ENCODE measurements around the gene MT3.

The MT3 gene

DNA sequence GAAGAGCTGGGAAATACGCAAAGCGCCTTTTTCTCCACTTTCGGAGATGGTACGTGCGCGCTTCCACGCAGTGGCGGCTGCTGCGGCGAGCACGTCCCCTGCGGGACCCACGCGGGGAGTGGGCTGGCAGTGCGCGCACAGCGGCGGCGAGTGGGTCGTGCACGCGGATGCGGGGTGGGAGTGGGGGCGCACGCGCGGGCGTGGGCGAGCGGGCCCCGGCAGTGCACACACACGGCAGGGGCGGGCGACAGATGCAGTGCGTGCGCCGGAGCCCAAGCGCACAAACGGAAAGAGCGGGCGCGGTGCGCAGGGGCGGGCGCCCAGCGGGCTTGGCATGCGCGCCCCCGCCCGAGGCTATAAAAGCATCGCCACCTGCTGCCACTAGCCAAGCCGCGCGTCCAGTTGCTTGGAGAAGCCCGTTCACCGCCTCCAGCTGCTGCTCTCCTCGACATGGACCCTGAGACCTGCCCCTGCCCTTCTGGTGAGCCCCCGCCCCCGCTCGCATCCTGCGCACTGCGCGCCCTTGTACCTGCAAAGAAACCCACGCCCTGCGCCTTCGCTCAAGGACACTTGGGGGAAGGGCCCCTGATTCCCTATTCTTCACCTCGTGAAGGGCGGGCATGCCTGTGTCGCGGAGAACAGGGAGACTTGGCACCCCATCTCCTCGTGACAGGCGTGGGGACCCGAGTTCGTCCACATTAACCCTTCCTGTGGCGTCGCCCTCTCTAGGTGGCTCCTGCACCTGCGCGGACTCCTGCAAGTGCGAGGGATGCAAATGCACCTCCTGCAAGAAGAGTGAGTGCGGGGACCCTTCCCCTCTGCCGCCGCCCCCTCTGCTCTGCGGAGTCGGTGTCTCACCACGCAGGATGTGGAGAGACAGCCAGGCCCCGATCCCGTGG lies at the start of gene MT3:
Gene MT3, plus strand, starts transcription at position 388 of the 899 bp plus-strand sequence. Its CDS starts 63 bp downstream, at position 451.
- no peak for DNase-seq

DNA sequence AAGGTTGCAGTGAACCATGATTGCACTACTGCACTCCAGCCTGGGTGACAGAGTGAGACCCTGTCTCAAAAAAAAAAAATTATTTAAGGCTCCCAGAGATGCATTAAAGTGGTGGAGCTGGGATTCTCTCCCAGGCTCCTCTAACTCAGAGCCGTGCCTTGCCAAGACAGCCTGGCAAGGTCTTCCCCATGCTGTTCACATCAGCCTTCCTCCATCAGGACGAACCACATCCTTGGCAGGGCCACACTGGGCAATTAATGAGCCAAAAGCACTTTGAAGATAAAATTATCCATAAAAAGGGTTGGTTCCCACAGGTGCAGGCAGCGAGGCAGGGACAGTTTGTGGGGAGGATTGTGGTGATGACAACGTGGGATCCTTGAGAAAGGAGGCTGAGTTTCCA lies 49.7 kb upstream of the MT3 start:
- DNase-seq, result no peak

DNA sequence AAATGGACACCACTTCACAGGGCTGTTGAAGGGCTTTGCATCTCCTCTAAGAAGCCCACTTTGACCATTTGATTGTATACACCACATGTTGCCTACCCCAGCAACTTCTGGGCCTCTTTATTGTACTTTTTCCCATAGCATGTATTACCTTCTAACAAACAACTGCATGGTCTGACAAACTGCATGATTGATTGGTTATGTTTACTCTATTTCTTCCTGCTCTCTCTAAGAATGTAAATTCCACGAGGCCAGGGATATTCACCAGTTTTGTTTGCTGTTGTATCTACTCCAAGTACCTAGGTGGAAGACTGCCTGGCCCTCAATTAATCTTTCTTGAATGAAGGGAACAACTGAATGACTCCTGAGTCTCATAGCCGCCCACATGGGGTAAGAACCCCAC lies 47.3 kb upstream of the MT3 start:
- no peak for DNase-seq

DNA sequence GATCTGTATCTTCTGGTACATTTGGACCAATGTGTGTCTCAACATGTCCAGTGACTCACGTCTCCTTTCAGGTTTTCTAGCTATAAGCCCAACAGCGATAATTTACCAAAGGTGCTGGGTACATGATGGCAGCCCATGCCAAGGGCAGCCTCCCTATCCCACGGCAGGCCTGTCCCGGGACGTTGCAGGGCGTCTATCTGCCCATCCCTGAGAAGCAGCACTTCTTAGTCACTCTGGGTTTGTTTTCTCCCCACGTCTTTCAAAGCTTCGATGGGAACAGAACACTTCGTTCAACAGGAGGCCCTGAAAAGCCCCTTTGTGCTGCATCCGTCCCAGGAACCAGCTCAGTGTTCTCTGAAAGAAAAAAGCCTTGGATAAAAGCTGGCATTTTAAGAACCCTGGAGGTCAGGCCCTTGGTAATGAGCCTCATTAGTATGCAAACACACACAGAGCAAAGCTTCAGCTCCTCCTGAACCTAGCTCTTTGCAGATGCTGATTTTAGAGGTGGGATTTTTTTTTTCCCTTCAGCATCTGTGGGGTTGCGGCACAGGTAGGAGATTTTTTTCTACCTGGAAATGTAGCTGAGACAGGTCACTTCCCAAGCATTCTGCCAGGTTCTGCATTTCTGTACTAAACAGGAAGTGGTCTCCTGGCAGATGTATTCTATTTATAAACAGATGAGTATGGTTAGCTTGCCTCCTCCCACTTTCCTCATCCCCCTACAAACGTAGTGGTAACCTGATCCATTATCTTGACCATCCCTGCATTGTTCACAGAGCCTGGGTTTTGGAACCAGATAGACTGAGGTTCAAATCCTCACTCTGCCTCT lies 42.0 kb upstream of the MT3 start:
- DNase-seq, result peak; percentile 3

DNA sequence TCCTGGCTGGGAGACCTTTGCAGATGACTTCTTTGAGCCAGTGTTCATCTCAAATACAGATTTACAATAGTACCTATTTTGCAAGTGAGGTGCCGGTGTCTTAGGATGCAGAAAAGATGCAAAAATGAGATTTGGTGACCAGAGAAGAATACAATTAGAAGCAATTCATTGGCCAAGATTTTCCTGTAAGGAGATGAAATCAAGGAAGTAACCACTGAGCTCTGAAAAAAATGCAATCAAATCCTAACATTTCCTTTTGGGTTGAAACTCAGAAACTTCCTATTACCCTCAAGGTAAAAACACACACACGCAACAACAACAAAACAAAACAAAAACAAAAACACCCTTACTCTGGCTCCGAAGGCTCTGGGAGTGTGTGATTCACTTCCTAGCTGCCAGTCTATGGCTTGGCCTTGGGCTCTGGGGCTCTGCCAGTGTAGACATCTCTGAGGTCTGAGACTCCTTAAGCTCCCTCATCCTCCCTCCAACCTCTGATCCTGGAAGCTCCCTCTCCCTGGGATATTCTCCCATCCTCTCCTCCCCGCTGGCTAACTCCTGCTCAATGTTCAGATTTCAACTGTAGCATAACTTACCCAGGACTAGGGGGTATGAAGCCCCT lies 41.3 kb upstream of the MT3 start:
- no peak for DNase-seq

DNA sequence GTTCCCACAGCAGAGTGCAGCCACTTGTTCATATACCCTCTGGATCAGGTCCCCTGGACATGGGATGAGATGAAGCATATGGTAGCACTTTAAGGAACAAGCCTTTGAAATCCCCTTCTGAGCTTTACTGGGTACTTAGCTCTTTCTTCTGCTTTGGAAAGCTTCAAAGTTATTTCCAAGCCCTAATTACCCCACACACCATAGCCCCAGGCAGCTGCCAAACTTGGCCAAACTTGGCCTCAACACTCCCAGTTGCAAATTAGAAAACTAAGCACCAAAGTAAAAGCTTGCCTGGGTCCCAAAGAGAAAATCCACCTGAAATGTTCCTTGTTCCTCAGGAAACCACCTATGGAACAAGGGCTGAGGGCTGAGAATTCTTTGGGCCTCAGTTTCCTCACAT lies 40.2 kb upstream of the MT3 start:
- DNase-seq, result no peak

DNA sequence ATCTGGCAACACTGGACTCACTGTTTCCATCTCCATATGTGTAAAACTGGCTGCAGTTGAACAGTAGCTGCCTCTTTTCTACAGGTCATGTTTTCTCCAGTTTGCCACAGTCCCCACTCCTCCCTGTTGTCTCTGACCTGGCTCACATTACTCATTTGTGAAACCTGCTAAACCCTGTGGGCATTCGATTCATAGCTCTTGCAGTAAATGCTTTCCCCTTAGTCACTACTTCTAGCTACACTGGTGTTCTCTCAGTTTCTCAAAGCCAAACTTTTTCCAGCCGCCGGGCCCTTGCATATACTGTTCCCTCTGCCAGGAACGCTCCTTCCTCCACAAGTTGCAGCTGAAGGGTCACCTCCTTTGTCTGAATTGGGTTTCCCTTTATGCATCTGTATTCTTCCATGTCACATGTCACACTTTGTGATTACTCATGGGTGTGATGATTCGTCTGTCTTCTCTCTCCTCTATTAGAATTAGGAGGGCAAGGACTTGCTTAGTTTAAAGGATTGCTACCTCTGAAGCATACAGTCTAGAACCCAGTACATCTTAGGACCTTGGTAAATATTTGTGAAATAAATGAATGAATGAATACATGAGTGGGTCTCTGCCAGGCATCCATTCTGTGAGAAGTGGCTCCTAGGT lies 39.5 kb upstream of the MT3 start:
- no peak for DNase-seq

DNA sequence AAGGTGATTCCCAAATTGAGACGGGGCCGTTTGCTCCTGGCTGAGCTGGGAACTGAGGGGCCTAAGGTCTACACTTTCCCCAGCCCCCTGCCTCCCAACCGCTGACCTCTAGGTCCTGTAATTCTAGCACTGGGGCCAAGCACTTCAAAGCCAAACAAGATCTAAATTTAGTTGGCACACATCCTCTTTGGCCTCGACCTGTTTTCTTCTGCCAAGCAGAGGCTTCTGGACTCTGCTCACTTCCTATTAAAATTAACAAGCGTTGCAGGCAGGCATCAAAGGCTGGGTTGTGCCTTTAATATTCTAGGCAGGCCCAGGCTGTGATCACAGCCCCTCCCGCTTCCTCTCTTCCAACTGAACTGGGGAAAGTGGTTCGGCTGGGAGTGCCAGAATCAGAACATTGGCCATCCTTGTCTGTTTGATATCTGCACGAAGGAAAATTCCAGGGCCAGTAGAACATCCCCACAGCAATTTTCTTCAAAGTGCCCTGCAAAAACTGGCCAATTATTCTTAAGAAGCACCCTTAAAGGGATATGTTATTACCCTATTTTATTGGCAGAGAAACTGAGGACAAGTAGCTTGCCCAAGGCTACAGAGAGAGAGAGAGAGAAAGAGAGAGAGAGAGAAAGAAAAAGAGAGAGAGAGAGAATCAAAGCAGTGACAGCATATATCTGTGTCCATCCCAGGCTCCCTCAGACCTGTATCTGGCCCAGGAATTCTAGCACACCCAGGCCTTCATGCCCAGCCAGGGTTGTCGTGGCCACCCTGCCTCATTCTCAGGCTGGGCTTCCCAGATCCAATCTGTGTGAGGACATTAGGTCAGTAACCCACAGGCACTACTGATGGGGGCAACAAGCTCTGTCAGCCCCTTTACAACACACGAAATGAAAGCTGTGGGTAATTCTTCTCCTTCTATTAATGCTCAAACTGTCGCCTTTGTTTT lies 37.3 kb upstream of the MT3 start:
- no peak for DNase-seq

DNA sequence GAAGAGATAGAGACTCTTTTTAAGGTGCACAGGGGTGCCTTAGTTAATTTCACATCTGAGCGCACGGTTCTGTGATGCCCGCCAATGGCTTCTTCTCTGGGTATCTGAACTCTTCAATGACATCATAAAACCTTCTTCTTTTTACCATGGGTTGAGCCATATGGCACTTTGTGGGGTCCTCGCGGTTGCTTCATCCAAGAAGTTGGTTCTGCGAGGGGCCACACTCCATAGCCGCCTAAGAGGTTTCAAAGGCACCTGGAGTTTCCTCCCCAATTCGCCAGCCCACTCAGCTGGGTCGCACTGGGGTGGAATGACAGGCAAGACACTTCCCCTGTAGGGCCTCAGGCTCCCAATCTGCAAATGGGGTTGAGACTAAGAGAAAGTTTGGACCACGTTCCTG lies 34.9 kb upstream of the MT3 start:
- no peak for DNase-seq

DNA sequence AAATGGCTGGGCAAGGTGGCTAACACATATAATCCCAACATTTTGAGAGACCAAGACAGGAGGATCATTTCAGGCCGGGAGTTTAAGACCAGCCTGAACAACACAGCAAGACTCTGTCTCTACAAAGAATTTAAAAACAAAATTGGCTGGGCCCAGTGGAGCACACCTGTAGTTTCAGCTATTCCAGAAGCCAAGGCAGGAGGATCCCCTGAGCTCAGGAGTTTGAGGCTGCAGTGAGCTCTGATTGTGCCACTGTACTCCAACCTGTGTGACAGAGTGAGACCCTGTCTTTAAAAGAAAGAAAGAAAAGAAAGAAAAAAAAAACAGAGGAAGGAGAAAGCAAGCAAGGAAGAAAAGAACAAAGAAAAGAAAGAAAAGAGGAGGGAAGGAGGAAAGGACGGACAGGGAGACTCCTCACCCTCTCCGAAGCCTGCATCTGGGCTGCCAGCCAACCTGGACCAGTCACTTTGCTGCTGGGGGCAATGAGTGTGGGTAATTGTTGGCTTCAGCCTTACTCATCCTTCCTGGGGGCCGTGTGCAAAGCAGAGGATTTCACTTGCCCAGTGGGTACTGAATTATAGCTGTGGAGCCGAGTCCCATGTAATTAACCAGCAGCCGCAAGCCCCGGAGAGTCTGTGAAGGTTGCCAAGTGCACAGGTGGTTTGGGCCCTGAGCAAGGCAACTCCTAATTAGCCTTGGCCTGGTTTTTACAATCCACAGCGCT lies 31.1 kb upstream of the MT3 start:
- no peak for DNase-seq

DNA sequence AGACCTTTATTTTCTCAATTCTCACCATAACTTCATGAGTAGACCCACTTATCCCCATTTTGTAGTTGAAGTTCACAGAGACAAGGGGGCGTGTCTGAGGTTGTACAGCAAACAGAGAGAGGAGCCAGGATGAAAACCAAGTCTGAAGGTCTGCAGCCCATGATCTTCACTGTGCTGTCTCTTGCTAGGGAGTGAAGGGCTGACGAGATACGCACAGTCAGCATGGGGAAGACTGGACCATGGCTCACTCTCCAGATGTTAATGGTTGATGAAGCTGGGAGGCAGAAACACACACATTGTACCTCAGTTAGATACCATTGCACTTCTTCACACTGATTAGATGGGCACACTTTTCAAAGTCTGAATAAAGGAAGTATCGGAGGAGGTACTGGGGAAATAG lies 30.2 kb upstream of the MT3 start:
- no peak for DNase-seq

DNA sequence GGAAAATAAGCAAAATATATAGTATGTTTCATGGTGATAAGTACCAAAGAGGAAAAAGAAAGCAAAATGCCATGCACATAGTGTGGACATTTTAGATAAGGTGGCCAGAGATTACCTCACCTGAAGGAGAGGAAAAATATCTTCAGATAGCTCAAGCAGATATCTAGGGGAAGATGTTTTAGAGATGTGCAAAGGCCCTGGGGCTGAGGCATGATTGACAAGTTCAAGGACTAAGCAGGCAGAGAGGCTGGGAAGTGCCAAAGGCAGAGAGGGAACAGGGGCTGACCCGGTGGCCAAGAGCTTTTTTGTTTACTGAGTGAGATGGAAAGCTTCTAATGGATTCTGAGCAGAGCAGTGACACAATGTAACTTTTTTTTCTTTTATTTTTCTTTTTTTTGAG lies 28.9 kb upstream of the MT3 start:
- no peak for DNase-seq

DNA sequence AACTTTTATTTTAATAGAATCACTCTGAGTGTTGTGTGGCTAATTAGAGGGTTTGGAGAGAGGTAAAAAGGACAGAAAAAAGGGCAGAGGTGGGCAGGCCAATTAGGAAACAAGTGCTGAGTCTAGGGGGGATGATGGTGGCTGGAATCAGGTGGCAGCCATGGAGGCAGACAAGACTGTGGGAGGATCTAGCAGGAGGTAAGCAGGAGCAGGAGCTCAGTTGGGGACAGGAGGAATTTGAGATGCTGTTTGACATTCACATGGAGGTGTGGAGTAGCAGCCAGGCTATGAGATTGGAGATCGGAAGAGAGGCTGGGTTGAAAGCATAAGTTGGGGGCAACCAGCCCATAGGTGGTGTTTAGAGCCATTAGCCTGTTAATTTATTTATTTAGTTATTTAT lies 28.2 kb upstream of the MT3 start:
- DNase-seq, result no peak

DNA sequence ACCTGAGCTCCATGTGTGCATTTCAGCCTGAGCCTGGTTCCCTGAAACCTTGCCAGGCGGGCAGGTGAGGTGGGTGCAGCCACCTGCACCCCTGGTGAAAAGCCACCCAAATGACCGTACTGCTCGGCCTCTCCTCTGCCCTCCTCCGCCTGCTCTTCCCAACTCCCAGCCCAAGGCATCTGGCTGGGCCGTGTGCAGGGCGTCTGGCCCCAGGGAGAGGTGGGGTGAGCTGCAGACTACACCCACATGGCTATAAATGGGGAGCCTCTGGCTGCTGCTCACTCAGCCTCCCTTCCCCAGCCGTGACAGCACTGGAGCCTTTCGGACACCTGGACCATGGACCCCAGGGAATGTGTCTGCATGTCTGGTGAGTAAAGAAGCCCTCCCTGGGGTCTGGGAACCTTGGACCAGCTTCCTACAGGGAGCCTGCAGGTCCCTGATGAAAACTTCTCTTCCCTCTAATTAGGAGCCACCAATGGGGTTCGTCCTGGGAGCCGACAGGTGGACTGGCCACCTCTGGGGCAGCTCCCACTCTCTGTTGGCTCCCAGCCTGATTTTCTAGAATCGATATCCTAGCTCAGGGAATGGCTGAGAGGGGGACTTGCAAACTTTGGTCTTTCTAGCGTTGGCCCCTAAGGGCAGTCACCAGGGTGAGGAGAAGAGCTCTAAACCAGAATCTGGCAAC lies 24.4 kb upstream of the MT3 start, which contains the start of gene MT4:
Gene MT4, plus strand, starts transcription at position 281 of the 685 bp plus-strand sequence. Its CDS starts 56 bp downstream, at position 337.
- no peak for DNase-seq

DNA sequence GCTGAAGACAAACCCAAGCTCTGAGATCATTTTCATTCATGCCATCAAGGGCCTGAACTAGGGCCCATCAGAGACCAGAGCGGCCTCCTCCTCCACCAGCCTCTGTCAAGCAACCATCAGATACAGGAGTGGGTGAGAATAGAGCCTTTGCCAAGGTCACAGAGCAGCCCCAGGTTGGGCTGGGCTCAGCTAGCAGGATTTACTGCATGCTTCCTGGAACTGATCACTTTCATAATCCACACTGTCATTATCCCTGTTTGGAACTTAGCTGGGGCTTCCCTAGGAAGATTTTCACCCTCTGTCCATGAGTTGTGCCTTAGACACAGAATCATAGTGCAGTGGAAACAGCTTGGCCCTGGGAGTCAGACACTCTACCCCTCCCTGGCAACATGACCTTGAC lies 19.4 kb upstream of the MT3 start:
- no peak for DNase-seq

DNA sequence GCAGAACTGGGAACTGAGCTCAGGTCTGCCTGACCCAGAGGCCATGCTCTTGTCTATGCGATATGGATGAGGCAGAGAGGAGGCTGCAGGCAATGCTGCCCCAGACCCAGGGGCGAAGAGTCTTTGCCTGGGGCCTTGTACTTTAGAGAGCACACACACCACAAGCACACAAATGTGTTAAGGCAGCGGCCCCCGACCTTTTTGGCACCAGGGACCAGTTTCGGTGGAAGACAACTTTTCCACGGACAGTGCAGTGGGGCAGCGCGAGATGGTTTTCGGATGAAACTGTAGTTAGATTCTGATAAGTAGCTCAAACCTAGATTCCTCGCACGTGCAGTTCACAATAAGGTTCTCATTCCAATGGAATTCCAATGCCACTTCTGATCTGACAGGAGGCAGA lies 17.8 kb upstream of the MT3 start:
- no peak for DNase-seq

DNA sequence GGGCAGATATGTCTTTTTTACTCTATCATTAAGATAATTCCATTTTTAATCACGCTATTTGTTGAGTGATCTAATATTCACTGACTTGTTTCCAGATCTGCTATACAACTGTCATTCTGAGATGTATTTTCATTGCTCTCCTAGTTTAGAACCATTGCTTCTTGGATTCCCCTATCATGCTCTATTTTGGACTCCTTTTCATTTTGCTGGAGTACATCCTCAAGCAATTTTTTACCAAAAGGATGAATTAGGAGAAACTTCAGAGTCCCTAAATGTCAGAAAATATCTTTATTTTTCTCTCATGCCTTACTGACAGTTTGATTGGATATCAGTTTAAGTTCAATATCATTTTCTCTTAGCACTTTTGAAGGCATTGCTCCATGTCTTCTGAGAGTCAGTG lies 14.7 kb upstream of the MT3 start:
- DNase-seq, result no peak

DNA sequence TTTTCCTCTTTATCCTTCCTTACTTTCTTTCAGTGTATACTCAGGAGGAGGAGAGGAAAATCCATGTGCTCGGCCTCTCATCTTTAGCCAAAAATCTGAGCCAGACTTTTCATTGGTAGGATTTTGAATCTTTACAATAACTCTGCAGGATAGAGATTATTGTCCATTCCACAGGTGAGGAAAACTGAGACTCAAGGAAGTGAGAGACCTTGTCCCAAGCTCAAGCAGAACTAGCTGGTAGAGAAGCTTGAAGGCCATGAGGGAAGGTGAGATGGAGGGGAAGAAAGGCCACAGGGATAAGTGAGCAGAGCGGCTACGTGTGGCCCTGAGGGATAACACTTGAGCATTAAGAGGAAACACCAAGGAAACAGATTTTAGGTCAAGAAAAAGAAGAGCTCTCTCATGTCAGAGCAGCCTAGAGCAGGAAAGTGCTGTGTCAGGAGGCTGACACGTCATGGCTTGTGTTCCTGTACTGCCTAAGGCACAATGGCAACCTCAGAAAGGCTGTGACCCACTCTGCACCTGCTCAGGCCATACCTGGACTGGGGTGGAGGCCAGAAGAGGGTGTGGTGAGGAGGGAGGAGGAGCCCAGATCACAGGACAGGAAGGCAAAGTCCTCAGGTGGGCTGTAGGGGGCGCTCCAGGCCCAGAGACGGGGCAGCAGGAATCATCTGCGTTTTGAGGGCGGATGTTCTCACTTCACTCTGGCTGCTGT lies 12.6 kb upstream of the MT3 start:
- peak; percentile 89 for DNase-seq

DNA sequence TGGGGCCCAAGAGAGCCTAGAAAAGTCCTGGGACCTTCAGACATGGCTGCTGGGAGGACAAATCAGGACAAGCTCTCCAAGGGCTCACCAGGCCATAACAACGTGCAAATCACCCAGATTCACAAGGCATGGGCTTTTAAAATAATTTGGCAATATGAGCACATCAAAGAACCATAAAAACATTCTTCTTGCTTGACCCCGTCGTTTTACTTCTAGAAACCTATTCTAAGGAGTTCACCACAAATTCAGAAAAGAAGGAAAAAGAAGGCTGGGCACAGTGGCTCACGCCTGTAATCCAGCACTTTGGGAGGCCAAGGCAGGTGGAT lies 12.1 kb upstream of the MT3 start:
- DNase-seq, result no peak
